Neuronal stem cell (in vitro differentiated cells): ENCODE results near the gene LUZP1.
"Not testable (repeated sequence)": the region's sequence is repeated elsewhere in the genome, so short reads cannot be mapped to it uniquely, and the experiment has no call there.

Source experiments
- DNase-seq: peaks from one replicate; pipeline ENCODE4 v3.0.0-alpha.2; 2013; ENCODE audit warnings: low spot score
- H2AFZ ChIP-seq: one replicate; pipeline ENCODE4 v1.6.1; 2013; ENCODE audit warnings: mild to moderate bottlenecking, low read length, inconsistent platforms
- H2AK5ac ChIP-seq: 2 replicates; pipeline ENCODE4 v1.6.1; 2013; ENCODE audit warnings: low read depth, mild to moderate bottlenecking, inconsistent platforms, low read length, moderate library complexity, mixed read lengths
- H2BK120ac ChIP-seq: 2 replicates; pipeline ENCODE4 v1.6.1; 2013; ENCODE audit warnings: low read depth, mild to moderate bottlenecking, inconsistent platforms, low read length, moderate library complexity, mixed read lengths
- H2BK12ac ChIP-seq: one replicate; pipeline ENCODE4 v1.6.1; 2013; ENCODE audit warnings: low read length, inconsistent platforms
- H2BK15ac ChIP-seq: 2 replicates; pipeline ENCODE4 v1.6.1; 2013; ENCODE audit warnings: mild to moderate bottlenecking, low read length, inconsistent platforms, mixed read lengths
- H2BK5ac ChIP-seq: one replicate; pipeline ENCODE4 v1.6.1; 2013; ENCODE audit warnings: inconsistent platforms, mild to moderate bottlenecking, low read length, moderate library complexity
- H3K14ac ChIP-seq: one replicate; pipeline ENCODE4 v1.6.1; 2013; ENCODE audit warnings: low read length, inconsistent platforms
- H3K18ac ChIP-seq: 2 replicates; pipeline ENCODE4 v1.6.1; 2013; ENCODE audit warnings: low read length, inconsistent platforms
- H3K23ac ChIP-seq: 2 replicates; pipeline ENCODE4 v1.6.1; 2013; ENCODE audit warnings: low read depth, mild to moderate bottlenecking, mixed read lengths, low read length, inconsistent platforms; ENCODE audit not compliant: poor library complexity
- H3K27ac ChIP-seq: replicated peaks from 3 replicates; pipeline ENCODE4 v1.5.1; 2013; ENCODE audit warnings: low read length, inconsistent platforms
- H3K27me3 ChIP-seq, 3 experiments: 2 replicates each; pipeline ENCODE4 v1.6.1; 2013; ENCODE audit warnings: low read length in 3 of 3, mild to moderate bottlenecking in 2 of 3, inconsistent platforms in 1 of 3, low read depth in 1 of 3, mixed read lengths in 1 of 3, moderate library complexity in 1 of 3; ENCODE audit not compliant: control insufficient read depth in 3 of 3, insufficient read depth in 3 of 3
- H3K36me3 ChIP-seq, 2 donors: replicated peaks in 1 of 2; 2 replicates each; pipeline ENCODE4 v1.6.1; 2013; ENCODE audit warnings: low read length in 2 of 2; ENCODE audit not compliant: control insufficient read depth in 2 of 2, insufficient read depth in 2 of 2
- H3K4ac ChIP-seq: 2 replicates; pipeline ENCODE4 v1.6.1; 2013; ENCODE audit warnings: inconsistent platforms, mild to moderate bottlenecking, low read length, moderate library complexity
- H3K4me1 ChIP-seq, 2 donors: 1 replicate in 1 of 2; 2 replicates in 1 of 2; pipeline ENCODE4 v1.6.1; 2013; ENCODE audit warnings: low read length in 2 of 2, low read depth in 1 of 2; ENCODE audit not compliant: control insufficient read depth in 2 of 2, insufficient read depth in 1 of 2
- H3K4me2 ChIP-seq: one replicate; pipeline ENCODE4 v1.6.1; 2013; ENCODE audit warnings: mild to moderate bottlenecking, low read length, inconsistent platforms; ENCODE audit not compliant: insufficient read depth, poor library complexity, severe bottlenecking
- H3K4me3 ChIP-seq, 2 donors: 2 replicates each; pipeline ENCODE4 v1.5.1; 2013; ENCODE audit warnings: low read length in 2 of 2, mild to moderate bottlenecking in 2 of 2, inconsistent platforms in 1 of 2, moderate library complexity in 1 of 2
- H3K79me1 ChIP-seq: one replicate; pipeline ENCODE4 v1.6.1; 2013; ENCODE audit warnings: low read depth, mild to moderate bottlenecking, inconsistent platforms, low read length, moderate library complexity
- H3K9ac ChIP-seq: one replicate; pipeline ENCODE4 v1.6.1; 2013; ENCODE audit warnings: mild to moderate bottlenecking, low read depth, low read length, inconsistent platforms; ENCODE audit not compliant: poor library complexity
- H3K9me3 ChIP-seq, 2 donors: replicated peaks in 1 of 2; 2 replicates each; pipeline versions ENCODE3 to v1.6.1; 2013; ENCODE audit warnings: low read length in 2 of 2, mild to moderate bottlenecking in 2 of 2, inconsistent platforms in 1 of 2, low read depth in 1 of 2, mixed read lengths in 1 of 2, moderate library complexity in 1 of 2; ENCODE audit not compliant: control insufficient read depth in 2 of 2, insufficient read depth in 1 of 2
- H4K8ac ChIP-seq: one replicate; pipeline ENCODE4 v1.6.1; 2013; ENCODE audit warnings: low read depth, mild to moderate bottlenecking, inconsistent platforms, low read length, moderate library complexity
- H4K91ac ChIP-seq: one replicate; pipeline ENCODE4 v1.6.1; 2013; ENCODE audit warnings: low read length, low read depth, mild to moderate bottlenecking, inconsistent platforms; ENCODE audit not compliant: poor library complexity
- WGBS, 2 donors: extraction: QIAGEN DNeasy Blood & Tissue Kit; methylation state at CpG; one replicate each; pipeline ENCODE4 v1.1.7; 2013; ENCODE audit warnings: missing lambda C conversion rate in 2 of 2, mixed read lengths in 1 of 2; ENCODE audit not compliant: insufficient read length in 2 of 2, insufficient replicate concordance in 1 of 2; ENCODE audit errors: extremely low coverage in 2 of 2; 5-methylcytosine and 5-hydroxymethylcytosine counted together

Gene LUZP1

GRCh38 chr1:23188936-23189452 lies 20.3 kb upstream of the LUZP1 start:
- H3K4me1 ChIP-seq, H3K9ac ChIP-seq, H3K4me2 ChIP-seq, H3K18ac ChIP-seq, H3K27ac ChIP-seq, H2BK5ac ChIP-seq, H3K27me3 ChIP-seq, H3K79me1 ChIP-seq, H3K36me3 ChIP-seq, H4K91ac ChIP-seq, DNase-seq, H3K4me3 ChIP-seq, H2AFZ ChIP-seq, H3K9me3 ChIP-seq, H2BK15ac ChIP-seq, H3K4ac ChIP-seq, H4K8ac ChIP-seq, H2BK12ac ChIP-seq, H3K23ac ChIP-seq, H3K14ac ChIP-seq, H2AK5ac ChIP-seq, H2BK120ac ChIP-seq: not testable (repeated sequence)
- no CpG with 5 or more reads among the region's 13 CpGs for WGBS, 2 donors

- Histone ChIP-seq H3K4me3 (no peak overlapping the region), H3K14ac (no peak overlapping the region), H2BK12ac (no peak overlapping the region), H4K91ac (no peak overlapping the region), H3K27ac (no peak overlapping the region), H3K4me1 (peaks cover 0 to 2% of the 10 kb centered on the region in 2 donors), H2AFZ (no peak overlapping the region), H3K36me3 (no peaks in the 10 kb centered on the region), H3K23ac (no peak overlapping the region), H2BK15ac (no peak overlapping the region), H2BK5ac (no peak overlapping the region), H3K9ac (no peak overlapping the region), H2BK120ac (no peak overlapping the region), H4K8ac (no peak overlapping the region), H3K27me3 (peaks cover 0 to 6% (median 2%) of the 10 kb centered on the region in 3 experiments), H3K4ac (no peak overlapping the region), H3K79me1 (no peaks in the 10 kb centered on the region), H3K4me2 (no peak overlapping the region), H2AK5ac (no peak overlapping the region), H3K18ac (no peak overlapping the region), H3K9me3 (no peaks in the 10 kb centered on the region)
- no CpG with 5 or more reads among the region's 6 CpGs for WGBS, 2 donors
- DNase-seq = no peak
These were observed 19.8 kb upstream of the LUZP1 start for GRCh38 chr1:23188434-23188884.

GRCh38 chr1:23187637-23188036 lies 19.0 kb upstream of the LUZP1 start:
- no peak overlapping the region for H3K4me2 ChIP-seq
- H3K27ac ChIP-seq = no peak overlapping the region
- H3K4me1 ChIP-seq = peaks cover 0 to 2% of the 10 kb centered on the region in 2 donors
- H2AFZ ChIP-seq = no peak overlapping the region
- no peak overlapping the region for H2BK5ac ChIP-seq
- no peak overlapping the region for H3K18ac ChIP-seq
- H3K4ac ChIP-seq = no peak overlapping the region
- H3K79me1 ChIP-seq = no peaks in the 10 kb centered on the region
- H3K9me3 ChIP-seq = no peaks in the 10 kb centered on the region
- no peaks in the 10 kb centered on the region for H3K36me3 ChIP-seq
- no peak overlapping the region for H2BK12ac ChIP-seq
- H2BK15ac ChIP-seq = no peak overlapping the region
- no peak overlapping the region for H4K8ac ChIP-seq
- H3K4me3 ChIP-seq = no peak overlapping the region
- H3K14ac ChIP-seq = no peak overlapping the region
- H3K23ac ChIP-seq = no peak overlapping the region
- no CpG with 5 or more reads among the region's 5 CpGs for WGBS, 2 donors
- no peak overlapping the region for H2AK5ac ChIP-seq
- H3K27me3 ChIP-seq = peaks cover 0 to 11% (median 2%) of the 10 kb centered on the region in 3 experiments
- no peak overlapping the region for H2BK120ac ChIP-seq
- DNase-seq = no peak
- no peak overlapping the region for H3K9ac ChIP-seq
- no peak overlapping the region for H4K91ac ChIP-seq

- Histone ChIP-seq H3K27ac (no peak overlapping the region), H2AFZ (no peak overlapping the region), H3K4ac (no peak overlapping the region), H3K23ac (no peak overlapping the region), H3K4me1 (peaks cover 0 to 2% of the 10 kb centered on the region in 2 donors), H2BK12ac (no peak overlapping the region), H2BK15ac (no peak overlapping the region), H3K27me3 (peaks cover 0 to 11% (median 2%) of the 10 kb centered on the region in 3 experiments), H2BK120ac (no peak overlapping the region), H4K91ac (no peak overlapping the region), H3K4me2 (no peak overlapping the region), H3K9me3 (no peaks in the 10 kb centered on the region), H3K4me3 (no peak overlapping the region), H3K14ac (no peak overlapping the region), H3K18ac (no peak overlapping the region), H2BK5ac (no peak overlapping the region), H3K79me1 (no peaks in the 10 kb centered on the region), H2AK5ac (no peak overlapping the region), H4K8ac (no peak overlapping the region), H3K9ac (no peak overlapping the region), H3K36me3 (no peaks in the 10 kb centered on the region)
- DNase-seq = no peak
- WGBS, 2 donors = no CpG with 5 or more reads among the region's 4 CpGs
These were observed 16.7 kb upstream of the LUZP1 start for GRCh38 chr1:23185381-23185780.
